ENCODE measurements around the gene CRADD. TPM values are rescaled to one million over a fixed set of nuclear protein-coding genes. Genes with fewer than 3 reads are reported as not detected.

The CRADD gene
- polyA plus RNA-seq, 1 of the 3 experiments (the other 2 are of a cell fraction): 13.6 TPM

DNA sequence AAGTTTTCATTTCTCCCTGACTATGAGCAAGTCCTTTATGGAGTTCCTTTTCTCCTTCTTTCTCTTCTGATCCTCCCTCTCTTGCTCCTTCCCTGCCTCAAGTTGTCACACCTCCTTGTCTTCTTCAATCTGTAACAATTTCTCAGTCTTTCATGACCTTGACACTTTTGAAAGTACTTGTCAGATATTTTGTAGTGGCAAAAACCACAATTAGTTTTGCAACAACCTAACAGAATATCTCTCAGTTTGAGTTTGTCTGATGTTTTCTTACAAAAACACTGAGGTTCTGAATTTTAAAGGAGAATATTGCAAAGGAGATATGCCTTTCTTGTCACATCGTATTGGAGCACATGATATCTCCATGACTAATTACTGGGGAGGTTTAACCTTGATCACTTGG lies 4.1 kb upstream of the CRADD start:
- H3K36me3 ChIP-seq (replicated peaks in 1 of 2; ENCODE audit: control insufficient read depth in 1 of 2, insufficient read depth in 2 of 2, low read length in 1 of 2): no peaks in the 10 kb centered on the region
- POLR2A ChIA-PET: no interaction called here
- H2AFZ ChIP-seq (ENCODE audit: low read depth): no peak overlapping the region
- H3K4me2 ChIP-seq: no peak overlapping the region
- TF ChIP-seq, protein P1, sequence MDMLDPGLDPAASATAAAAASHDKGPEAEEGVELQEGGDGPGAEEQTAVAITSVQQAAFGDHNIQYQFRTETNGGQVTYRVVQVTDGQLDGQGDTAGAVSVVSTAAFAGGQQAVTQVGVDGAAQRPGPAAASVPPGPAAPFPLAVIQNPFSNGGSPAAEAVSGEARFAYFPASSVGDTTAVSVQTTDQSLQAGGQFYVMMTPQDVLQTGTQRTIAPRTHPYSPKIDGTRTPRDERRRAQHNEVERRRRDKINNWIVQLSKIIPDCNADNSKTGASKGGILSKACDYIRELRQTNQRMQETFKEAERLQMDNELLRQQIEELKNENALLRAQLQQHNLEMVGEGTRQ (IDR thresholded peaks at IDR 0.05; ENCODE audit: borderline replicate concordance, low read depth, low read length): no peak
- TF ChIP-seq GABPA (IDR thresholded peaks at IDR 0.05; ENCODE audit: low read depth): no peak
- no peak overlapping the region for H3K4me3 ChIP-seq (ENCODE audit: low read depth in 2 of 2, low read length in 1 of 2)
- H3K79me2 ChIP-seq (ENCODE audit: insufficient read depth): no peaks in the 10 kb centered on the region
- H3K9ac ChIP-seq: no peak overlapping the region
- H3K4me1 ChIP-seq (ENCODE audit: control insufficient read depth in 1 of 2, insufficient read depth in 2 of 2, low read depth in 1 of 2, low read length in 1 of 2): peaks cover 0 to 10% of the 10 kb centered on the region in 2 experiments; a peak in 2 of 4 replicates
- no peaks in the 10 kb centered on the region for H4K20me1 ChIP-seq (ENCODE audit: insufficient read depth)
- H3K9me3 ChIP-seq: no peaks in the 10 kb centered on the region
- CTCF ChIA-PET: no interaction called here
- no peaks in the 10 kb centered on the region for H3K27me3 ChIP-seq (ENCODE audit: insufficient read depth)
- 41% methylated on average over 1 of the region's 1 CpG for WGBS (ENCODE audit: low lambda C conversion rate)
- peaks cover 7% of the 10 kb centered on the region for H3F3A ChIP-seq (replicated peaks; ENCODE audit: insufficient read depth)
- no peak overlapping the region for H3K27ac ChIP-seq (ENCODE audit: low read depth in 2 of 2, low read length in 1 of 2)
- no peak for DNase-seq
- H3K9me2 ChIP-seq: no peaks in the 10 kb centered on the region

GRCh38 chr12:93674386-93674785 lies 2.8 kb upstream of the CRADD start:
- Histone ChIP-seq H3K27me3 (ENCODE audit: insufficient read depth) (no peaks in the 10 kb centered on the region), H3K9me3 (no peaks in the 10 kb centered on the region), H3F3A (replicated peaks; ENCODE audit: insufficient read depth) (peaks cover 7% of the 10 kb centered on the region), H4K20me1 (ENCODE audit: insufficient read depth) (no peaks in the 10 kb centered on the region), H3K4me1 (ENCODE audit: control insufficient read depth in 1 of 2, insufficient read depth in 2 of 2, low read depth in 1 of 2, low read length in 1 of 2) (peaks cover 0 to 19% of the 10 kb centered on the region in 2 experiments; a peak in 2 of 4 replicates), H3K9ac (no peak overlapping the region), H3K4me3 (ENCODE audit: low read depth in 2 of 2, low read length in 1 of 2) (no peak overlapping the region), H3K4me2 (no peak overlapping the region), H2AFZ (ENCODE audit: low read depth) (no peak overlapping the region), H3K79me2 (ENCODE audit: insufficient read depth) (no peaks in the 10 kb centered on the region), H3K27ac (ENCODE audit: low read depth in 2 of 2, low read length in 1 of 2) (no peak overlapping the region), H3K9me2 (no peaks in the 10 kb centered on the region), H3K36me3 (replicated peaks in 1 of 2; ENCODE audit: control insufficient read depth in 1 of 2, insufficient read depth in 2 of 2, low read length in 1 of 2) (no peaks in the 10 kb centered on the region)
- TF ChIP-seq REST (IDR thresholded peaks at IDR 0.05; ENCODE audit: low read depth, low read length) (no peak), TEAD4 (IDR thresholded peaks at IDR 0.05; ENCODE audit: borderline replicate concordance, insufficient read depth) (no peak), NRF1 (IDR thresholded peaks at IDR 0.05; ENCODE audit: low read depth, low read length) (no peak), MEF2A (IDR thresholded peaks at IDR 0.05; ENCODE audit: borderline replicate concordance, low read depth) (no peak), RAD21 (IDR thresholded peaks at IDR 0.05; ENCODE audit: low read length) (no peak), ELF1 (IDR thresholded peaks at IDR 0.05) (no peak), TAF1 (IDR thresholded peaks at IDR 0.05; ENCODE audit: borderline replicate concordance, low read depth, low read length) (no peak), ZBTB33 (IDR thresholded peaks at IDR 0.05; ENCODE audit: borderline replicate concordance, low read depth) (no peak), FOXM1 (IDR thresholded peaks at IDR 0.05; ENCODE audit: low read depth) (no peak)
- TF ChIP-seq, protein P2, sequence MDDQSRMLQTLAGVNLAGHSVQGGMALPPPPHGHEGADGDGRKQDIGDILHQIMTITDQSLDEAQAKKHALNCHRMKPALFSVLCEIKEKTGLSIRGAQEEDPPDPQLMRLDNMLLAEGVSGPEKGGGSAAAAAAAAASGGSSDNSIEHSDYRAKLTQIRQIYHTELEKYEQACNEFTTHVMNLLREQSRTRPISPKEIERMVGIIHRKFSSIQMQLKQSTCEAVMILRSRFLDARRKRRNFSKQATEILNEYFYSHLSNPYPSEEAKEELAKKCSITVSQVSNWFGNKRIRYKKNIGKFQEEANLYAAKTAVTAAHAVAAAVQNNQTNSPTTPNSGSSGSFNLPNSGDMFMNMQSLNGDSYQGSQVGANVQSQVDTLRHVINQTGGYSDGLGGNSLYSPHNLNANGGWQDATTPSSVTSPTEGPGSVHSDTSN (IDR thresholded peaks at IDR 0.05): no peak
- 89% methylated on average over 6 of the region's 6 CpGs for WGBS (ENCODE audit: low lambda C conversion rate)
- POLR2A ChIA-PET: no interaction called here
- CTCF ChIA-PET: no interaction called here
- DNase-seq: no peak
